Epidermal melanocyte (primary cell): Measurements from ENCODE around the gene B4GALT5.
"Not testable (repeated sequence)": the region's sequence is repeated elsewhere in the genome, so short reads cannot be mapped to it uniquely, and the experiment has no call there.

ENCODE experiments used
- DNase-seq: peaks from one replicate; pipeline ENCODE4 v3.0.0; 2011; ENCODE audit warnings: low spot score; ENCODE audit not compliant: insufficient read length

The B4GALT5 gene

DNA sequence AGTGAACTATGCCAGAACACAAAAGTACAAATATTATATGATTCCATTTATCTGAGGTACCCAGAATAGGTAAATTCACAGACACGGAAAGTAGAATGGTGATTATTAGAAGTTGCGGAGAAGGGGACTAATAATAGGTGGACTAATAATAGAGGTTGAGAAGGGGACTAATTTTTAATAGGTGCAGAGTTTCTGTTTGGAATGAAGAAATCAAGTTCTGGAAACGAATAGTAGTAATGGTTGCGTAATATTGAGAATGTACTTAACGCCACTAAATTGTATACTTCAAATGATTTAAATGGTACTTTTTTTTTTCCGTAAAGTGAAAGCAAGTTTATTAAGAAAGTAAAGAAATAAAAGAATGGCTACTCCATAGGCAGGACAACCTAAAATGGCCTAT lies 33.2 kb downstream of the B4GALT5 start:
- no peak for DNase-seq

DNA sequence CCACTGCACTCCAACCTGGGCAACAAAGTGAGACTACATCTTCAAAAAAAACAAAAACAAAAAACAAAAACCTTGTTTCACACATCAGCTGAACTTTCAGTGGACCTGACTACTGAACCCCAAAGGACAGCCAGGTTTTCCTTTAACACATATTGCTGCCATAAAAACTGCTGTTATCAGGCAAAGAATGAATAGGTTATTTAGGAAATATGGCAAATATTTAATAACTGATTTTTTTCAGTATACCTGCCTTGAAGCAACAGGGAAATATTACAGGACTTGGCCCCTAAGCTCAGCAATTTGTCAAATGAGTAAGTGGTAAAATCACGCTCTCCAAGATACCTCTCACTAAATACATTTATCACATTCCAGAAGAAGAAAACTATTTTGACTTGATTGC lies 34.0 kb downstream of the B4GALT5 start:
- no peak for DNase-seq

DNA sequence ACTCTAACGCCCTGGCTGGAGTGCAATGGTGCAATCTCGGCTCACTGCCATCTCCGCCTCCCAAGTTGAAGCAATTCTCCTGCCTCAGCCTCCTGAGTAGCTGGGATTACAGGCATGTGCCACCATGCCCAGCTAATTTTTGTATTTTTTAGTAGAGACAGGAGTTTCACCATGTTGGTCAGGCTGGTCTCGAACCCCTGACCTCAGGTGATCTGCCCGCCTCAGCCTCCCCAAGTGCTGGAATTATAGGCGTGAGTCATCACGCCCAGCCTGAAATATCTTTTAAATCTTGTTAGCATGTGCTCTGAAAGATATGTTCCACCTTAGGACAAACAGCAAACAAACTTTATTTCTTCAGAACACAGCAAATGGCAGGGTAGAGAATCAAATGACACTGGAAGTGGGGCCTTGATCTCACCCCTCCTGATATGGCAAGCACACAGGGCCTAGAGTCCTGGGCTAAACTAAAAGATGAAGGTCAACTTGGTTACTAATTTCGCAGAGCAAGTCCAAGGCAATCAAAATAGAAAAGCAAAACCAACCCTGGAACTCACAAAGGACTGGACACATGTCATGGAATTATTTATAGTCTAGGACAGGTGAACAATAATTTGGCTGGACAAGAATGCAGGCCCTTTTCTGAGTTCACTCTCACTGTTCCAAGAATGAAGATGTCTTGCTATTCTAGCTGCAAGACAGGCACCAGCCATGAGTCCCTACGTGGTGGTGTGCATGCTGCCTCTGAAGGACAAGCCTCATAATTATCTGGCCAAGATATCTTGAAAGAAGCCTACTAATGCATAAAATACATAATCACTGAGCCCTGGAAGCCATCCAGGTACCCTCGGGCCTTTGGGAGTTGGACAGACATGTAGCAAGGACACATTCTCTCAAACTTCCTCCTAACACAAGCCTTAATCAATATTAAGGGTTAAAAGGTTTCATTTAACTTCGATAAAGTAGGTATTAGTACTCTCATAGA lies 35.6 kb downstream of the B4GALT5 start:
- DNase-seq = no peak

DNA sequence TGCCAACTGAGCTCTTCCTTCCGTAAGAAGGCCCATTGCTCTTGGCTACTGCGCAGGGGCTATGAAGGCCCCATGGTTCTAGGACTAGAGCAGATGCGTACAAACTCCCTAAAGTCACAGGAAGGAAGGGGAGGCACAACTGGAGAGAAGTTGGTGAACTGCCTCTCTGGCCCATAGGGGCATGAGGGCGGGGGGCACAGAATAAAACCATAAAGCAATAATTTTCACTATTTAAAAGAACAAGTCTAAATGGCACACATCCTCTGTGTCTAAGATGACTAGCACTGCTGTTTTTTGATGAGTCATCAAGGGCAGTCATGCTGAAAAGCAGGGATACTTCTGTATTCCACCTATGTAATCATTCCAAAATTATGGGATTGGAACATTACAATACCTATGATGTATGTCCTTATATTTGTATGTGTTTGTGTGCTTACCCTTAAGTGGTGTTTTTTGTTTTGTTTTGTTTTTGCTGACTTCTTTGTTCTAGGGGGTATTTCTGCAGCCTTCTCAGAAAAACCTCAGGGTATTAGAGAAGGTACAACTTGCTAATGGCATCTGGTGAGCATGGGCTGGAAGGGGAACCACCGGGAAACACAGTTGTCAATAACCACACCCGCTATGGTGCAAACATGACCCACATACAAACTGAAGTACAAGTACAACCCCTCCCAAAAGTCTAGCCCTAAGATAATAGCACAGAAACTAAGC lies 36.9 kb downstream of the B4GALT5 start:
- DNase-seq = peak; percentile 34

DNA sequence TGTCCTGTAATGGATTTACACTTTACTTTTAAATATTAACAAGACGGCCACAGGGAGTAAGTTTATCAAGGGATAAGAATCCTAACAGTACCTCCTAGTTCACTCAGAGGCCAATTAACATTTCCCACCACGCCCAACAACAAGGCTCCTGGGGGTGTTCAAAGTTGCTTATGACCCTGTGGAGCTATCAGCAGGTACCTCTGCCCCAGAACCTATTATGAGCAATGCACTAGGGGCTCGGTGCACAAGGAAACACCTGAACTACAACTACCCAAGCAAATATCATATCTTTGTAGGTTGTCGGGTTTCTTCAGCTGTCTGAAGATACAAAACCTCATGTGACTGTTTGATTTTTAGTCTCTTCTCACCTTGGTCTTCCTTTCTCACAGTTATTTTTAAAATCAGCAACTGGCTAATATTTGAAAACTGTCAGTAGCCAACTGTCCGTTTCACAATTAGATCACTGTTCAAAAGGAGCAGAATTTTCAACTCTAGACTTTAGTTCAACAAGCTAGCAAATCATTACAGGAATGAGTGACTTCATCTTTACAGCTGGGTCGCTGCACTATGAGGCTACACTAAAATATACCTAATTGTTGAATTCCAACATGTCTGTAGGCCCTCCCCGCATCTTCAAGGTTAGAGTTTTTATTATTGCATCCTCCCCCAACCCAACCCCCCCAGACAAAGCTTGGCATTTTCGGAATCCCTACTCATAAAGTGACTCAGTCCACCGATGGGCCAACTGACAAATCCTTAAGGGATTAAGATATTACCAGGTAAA lies 38.1 kb downstream of the B4GALT5 start:
- DNase-seq = no peak

DNA sequence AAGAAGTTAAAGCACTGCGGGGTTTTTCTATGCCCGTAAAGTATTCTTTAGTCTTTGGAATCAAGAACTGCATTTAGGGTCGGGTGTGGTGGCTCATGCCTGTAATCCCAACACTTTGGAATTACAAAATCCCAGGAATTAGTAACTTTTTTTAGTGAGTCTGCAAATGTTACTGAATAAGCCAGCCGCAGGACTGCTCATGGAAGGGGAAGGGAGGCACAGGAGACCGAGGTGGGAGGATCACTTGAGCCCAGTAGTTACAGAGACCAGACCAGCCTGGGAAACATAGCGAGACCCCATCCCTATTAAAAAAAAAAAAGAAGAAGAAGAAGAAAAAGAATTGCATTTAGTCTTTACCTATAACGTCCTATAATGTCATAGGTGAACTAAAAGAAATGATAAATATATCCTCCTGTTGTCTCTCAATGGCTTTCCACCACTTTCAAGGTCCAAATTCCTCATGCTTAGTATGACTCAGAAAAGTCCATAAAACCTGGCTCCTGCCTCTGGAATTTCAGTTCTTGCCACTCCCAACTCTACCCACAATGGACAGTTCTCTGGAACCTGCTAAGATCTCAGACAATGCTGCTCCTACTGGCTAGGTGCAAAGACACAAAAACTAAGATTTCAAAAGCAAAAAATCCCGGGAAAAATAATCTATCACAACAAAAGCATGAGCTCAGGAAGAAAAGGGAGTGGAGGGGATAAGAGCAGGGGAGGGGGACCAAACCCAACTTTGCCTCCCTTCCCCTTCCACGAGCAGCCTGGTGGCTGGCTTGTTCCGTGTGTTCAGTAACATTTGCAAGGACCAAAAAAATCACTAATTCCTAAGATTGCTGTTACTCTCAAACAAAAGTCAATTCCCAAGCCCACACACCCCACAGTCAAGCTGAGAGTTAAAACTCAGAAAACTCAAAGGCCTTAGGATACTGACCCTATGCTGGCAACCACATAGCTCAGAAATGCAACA lies 39.0 kb downstream of the B4GALT5 start:
- DNase-seq = peak; percentile 45

DNA sequence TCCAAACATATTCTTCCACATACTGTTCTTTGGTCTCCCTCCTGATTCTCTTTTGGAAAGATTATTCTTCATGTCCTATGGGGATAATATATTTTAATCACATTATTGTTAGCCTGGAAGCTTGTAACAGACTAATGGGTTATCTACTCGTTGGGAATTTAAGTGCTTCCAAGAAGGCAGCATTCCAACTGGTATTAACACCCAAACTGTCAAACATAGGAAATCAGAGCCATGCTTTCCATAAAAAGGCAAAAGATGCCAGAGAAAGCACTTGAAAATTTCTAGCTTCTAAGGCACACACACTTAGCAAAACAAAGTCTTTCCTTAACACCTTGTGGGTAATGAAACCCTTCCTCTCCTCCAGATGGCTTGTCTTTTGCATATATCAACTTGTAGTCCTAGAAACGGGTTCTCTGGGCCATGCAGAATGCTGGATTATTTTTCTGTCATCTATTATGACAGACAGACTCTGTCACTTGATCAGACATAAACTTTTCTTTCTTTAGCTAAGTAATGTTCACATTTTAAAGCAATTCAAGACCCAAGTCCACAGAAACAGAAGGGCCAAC lies 41.5 kb downstream of the B4GALT5 start:
- no peak for DNase-seq

DNA sequence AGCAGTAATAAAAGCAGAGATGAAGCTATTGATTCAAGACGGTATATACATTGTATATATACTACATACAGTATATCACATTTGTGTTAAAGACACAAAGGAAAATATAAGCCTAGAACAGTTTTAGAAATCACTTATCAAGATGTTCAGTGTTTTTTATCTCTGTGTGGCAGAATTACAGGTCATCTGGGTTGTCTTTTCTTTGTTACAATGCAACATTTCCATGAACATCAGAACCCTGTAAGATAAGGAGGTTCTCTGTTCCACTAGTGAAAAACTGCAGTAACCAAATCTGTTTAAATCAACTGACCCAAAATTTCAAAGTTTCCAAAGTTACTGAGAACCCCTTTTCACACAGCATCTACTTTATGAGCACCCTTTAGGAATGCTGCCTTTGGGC lies 42.2 kb downstream of the B4GALT5 start:
- no peak for DNase-seq

DNA sequence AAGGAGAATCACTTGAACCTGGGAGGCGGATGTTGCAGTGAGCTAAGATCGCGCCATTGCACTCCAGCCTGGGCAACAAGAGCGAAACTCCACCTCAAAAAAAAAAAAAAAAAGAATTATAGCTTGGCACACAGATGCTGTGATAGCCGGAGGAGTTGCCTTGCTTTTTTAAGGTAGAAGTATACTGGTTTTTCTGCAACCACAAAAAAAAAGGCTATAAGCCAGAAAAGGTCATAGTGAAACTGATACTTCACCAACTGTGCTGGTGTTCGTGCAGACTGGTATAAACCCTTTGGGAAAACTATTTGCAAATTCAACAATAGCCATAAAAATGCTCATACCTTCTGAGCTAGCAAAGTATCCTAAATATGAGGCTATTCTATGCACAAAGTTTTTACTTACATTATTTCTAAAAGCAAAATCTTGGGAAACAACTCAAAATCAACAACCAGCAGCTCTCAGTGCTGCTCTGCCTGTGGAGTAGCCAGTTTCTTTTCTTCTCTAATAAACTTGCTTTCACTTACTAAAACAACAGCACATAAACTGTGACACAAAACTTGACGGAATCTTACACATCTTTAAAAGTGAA lies 44.0 kb downstream of the B4GALT5 start:
- no peak for DNase-seq

DNA sequence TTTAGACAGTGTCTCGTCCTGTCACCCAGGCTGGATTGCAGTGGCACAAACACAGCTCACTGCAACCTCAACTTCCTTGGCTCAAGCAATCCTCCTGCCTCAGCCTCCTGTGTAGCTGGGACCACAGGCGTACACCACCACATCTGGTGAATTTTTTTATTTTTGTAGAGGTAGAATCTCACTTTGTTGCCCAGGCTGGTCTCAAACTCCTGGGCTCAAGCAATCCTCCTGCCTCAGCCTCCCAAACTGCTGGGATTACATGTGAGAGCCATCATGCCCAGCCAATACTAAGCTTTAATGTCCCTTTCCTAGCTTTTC lies 44.8 kb downstream of the B4GALT5 start:
- not testable (repeated sequence) for DNase-seq

DNA sequence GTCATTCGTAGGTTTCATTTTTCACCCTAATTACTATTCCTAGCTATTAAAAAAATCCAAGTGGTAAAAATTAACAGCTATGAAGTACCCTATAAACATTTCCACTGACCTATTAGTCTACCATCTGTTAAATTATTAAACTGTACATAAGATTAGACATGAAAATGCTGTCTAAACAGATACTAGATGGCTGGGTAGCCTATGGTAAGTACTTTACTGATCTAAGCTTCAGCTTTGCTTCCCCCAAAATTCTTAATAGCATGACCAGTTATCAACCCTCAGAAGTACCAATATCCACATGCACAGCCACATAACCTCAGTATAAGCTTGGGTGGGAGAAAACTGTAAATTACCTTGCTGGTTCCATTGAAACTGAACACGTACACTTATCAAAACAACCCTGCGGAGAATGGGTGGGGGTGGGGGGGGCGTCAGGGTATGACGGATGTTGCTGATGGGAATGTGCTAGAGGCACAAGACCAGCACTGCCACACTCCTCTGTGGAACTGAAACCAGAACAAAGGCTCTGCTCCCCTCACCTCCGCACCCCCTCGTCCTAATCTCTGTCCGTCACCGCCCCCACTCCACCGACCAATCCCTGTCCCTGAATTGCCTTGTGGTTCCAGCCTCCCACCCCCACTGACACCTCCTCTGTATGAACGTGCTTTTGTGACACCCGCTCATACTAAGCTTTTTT lies 45.3 kb downstream of the B4GALT5 start:
- no peak for DNase-seq

DNA sequence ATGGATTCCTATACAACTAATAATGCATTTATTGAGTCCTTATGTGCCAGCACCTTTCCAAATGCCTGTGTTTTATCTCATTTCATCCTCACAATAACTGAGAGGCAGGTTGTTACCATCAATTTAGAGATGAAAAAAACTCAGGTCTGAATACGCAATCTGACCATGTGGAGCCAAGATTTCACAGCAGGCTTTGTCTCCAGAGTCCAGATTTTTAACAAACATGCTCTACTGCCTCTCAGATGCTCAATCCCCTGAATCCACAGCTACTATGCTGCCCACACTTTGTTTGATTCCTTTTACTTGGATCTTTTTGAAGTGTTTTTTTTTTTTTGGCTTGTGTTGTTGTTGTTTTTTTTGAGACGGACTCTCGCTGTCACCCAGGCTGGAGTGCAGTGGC lies 46.8 kb downstream of the B4GALT5 start:
- DNase-seq = no peak

DNA sequence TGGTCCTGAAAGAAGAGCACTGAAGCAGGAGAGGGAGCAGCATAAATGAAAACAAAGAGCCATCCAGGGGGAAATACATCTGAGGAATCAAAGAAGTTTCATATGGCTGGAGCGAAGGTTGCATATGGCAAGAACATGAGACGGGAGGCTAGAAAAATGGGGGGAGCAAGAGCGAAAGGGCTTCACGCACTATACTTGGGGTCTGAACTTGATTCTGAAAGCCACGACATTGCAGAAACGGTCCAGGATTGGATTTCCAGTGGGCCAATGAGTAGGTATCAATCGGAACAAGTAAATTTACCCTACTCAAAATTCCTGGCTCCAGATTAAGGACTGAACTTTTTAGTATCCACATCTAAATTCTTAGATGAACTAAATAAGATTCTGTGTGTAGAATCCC lies 47.9 kb downstream of the B4GALT5 start:
- DNase-seq = no peak

DNA sequence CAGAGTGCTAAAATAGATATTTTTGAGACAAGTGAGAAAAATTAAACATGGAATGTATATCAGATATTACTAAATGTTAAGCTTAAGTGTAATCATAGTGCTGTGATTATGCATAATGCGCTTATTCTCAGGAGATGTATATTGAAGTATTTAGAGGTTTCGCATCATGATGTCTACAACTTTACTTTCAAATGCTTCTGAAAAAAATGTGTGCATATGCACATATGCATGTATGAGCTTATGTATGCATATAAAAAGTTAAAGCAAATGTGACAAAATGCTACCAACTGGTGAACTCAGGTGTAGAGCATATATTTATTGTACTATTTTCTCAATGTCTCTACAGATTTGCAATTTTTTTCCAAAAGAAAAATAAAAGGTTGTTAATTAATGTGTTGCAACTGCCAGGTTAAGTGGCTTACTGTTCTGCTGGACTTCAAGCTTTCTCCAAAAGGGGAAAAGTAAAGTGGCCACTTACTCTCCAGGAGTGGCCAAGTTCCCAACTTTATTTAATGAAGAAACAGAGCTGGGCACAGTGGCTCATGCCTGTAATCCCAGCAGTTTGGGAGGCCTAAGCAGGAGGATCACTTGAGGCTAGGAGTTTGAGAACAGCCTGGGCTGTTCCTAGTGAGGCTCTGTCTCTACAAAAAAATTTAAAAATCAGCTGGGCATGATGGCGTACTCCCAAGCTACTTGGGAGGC lies 48.9 kb downstream of the B4GALT5 start:
- DNase-seq = no peak

DNA sequence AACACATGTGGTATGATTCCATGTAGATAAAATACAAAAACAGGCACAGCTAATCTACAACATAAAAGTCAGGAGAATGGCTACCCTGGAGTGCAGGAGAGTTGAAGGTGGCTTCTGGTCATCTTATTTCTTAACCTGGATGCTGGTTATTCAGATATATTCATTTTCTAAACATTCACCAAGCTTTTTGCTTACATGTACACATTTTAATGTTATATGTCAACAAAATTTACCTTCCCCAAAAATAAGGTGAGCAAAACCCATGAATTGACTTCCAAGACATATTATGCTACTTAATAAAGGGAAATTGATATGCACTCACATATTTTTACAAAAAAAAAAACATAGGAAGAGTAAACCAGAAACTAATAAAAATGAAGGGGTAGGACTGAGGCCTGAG lies 50.6 kb downstream of the B4GALT5 start:
- DNase-seq = no peak

DNA sequence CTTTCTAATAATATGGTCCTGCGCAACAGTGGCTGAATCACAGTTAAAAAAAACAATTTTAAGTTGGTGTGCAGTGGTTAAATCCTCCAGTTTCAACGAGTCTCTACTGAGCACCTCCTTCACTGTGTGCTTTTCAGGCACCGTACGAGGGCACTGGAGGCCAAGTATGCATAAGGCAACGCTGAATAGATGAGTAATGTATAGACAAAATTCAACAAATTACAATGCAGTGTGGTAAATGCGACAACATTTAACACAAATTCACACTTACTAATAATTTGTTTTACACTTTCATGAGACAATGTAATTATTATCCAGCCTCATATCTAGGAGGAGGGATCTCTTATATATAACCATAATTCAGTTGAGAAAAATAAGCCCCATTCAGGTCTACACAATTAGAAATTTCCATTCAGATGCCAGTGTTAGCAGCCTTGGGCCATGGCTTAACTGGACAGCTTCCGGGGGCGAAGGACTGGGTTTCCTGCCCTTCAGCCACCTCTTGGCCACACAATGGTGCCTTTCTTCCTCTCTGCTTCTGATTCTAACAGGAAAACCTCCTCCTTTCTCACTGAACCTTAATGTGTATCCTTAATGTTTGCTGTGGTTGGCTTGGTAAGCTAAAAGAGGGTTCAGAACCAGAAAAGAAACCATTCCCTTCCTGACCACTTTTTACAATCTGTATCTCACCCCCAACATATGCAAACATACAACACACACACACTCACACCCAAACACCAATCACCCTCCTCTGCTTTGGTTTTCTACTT lies 51.9 kb downstream of the B4GALT5 start:
- peak; percentile 66 for DNase-seq

DNA sequence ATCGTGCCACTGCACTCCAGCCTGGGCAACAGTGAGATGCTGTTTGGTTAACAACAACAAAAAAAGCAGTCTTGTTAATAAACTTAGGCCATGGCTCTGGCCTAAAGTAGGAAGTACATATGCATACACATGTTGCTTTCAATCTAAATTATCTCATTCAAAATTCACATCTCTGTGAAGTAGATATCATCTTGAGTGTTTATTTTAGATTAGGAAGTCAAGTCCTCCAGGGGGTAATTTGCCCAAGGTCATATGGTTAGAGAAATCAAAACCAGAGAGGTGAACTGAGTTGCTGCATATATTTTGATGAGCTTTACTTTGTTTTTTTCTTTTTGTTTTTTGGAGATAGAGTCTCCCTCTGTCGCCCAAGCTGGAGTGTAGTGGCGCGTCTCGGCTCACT lies 52.8 kb downstream of the B4GALT5 start:
- no peak for DNase-seq

DNA sequence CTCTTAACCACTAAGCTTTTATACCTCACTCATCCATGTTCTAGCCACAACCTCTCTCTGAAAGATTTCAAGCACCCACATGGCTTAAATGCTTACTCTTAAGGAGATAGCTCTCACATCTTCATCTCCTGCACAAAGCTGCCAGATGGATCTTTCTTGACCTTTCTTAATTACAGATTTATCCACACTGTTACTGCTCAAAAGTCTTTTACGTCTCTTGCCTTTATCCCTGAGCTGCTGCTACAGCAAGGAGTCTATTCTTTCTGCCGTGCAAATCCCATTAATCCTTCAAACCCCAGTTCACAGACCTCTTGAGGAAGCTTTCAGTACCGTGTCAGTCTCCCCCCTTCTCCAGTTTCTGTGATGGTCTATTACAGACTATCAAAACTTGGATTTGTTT lies 54.6 kb downstream of the B4GALT5 start:
- DNase-seq = no peak
